ENCODE results near the gene GAB2.

GRCh38 chr11:78199653-78200015 is 218.0 kb downstream of the GAB2 start:
- TF ChIP-seq CTCF (IDR thresholded peaks at IDR 0.05; ENCODE audit: low read length): no peak
- TF ChIP-seq EZH2 (IDR thresholded peaks at IDR 0.05; ENCODE audit: borderline replicate concordance, low read length): no peak
